ENCODE data around the gene ABCA5. TPM values are rescaled to one million over a fixed set of nuclear protein-coding genes. Genes with fewer than 3 reads are reported as not detected.
"Not testable (repeated sequence)": the region's sequence is repeated elsewhere in the genome, so short reads cannot be mapped to it uniquely, and the experiment has no call there.

Gene ABCA5
- total RNA-seq, 4 donors from 2014 or later: 62.8 to 228 (median 123) TPM

- Histone ChIP-seq H3K4me3 (no peak overlapping the region), H3K4me1 (no peaks in the 10 kb centered on the region), H3K27me3 (no peaks in the 10 kb centered on the region), H3K36me3 (peaks cover 0 to 14% of the 10 kb centered on the region in 2 donors), H3K9me3 (no peaks in the 10 kb centered on the region), H3K27ac (no peak overlapping the region)
- TF ChIP-seq CTCF (IDR thresholded peaks at IDR 0.05 in 4 of 5, conservative IDR thresholded peaks at IDR 0.05 in 1 of 5) (no peak), POLR2A (IDR thresholded peaks at IDR 0.05) (no peak)
- intact Hi-C loops (cut with DNase I; ENCODE audit: low total_unique reads): no loop called here
- DNase-seq (no peak), ATAC-seq (no peak)
- in situ Hi-C loops (cut with MboI; ENCODE audit: low sequenced_read_pairs in 4 of 4): no loop called here
These were observed 118.3 kb downstream of the ABCA5 start for GRCh38 chr17:69208640-69209039.

GRCh38 chr17:69207151-69207550 is 119.8 kb downstream of the ABCA5 start:
- Histone ChIP-seq H3K9me3 (no peaks in the 10 kb centered on the region), H3K27ac (no peak overlapping the region), H3K27me3 (no peaks in the 10 kb centered on the region), H3K4me1 (no peaks in the 10 kb centered on the region), H3K36me3 (peaks cover 0 to under 1% of the 10 kb centered on the region in 2 donors), H3K4me3 (no peak overlapping the region)
- intact Hi-C loops (cut with DNase I; ENCODE audit: low total_unique reads): no loop called here
- in situ Hi-C loops (cut with MboI; ENCODE audit: low sequenced_read_pairs in 4 of 4): no loop called here
- ATAC-seq: no peak
- TF ChIP-seq POLR2A (IDR thresholded peaks at IDR 0.05) (no peak), CTCF (IDR thresholded peaks at IDR 0.05 in 4 of 5, conservative IDR thresholded peaks at IDR 0.05 in 1 of 5) (no peak)
- no peak for DNase-seq

GRCh38 chr17:69198238-69198637 is 128.7 kb downstream of the ABCA5 start:
- no peaks in the 10 kb centered on the region for H3K4me1 ChIP-seq
- no peak overlapping the region for H3K27ac ChIP-seq
- H3K36me3 ChIP-seq: peaks cover 0 to 28% of the 10 kb centered on the region in 2 donors
- DNase-seq (no peak), ATAC-seq (no peak)
- intact Hi-C loops (cut with DNase I; ENCODE audit: low total_unique reads): no loop called here
- no peaks in the 10 kb centered on the region for H3K27me3 ChIP-seq
- H3K9me3 ChIP-seq: no peaks in the 10 kb centered on the region
- no peak for TF ChIP-seq POLR2A (IDR thresholded peaks at IDR 0.05)
- no peak for TF ChIP-seq CTCF (IDR thresholded peaks at IDR 0.05 in 4 of 5, conservative IDR thresholded peaks at IDR 0.05 in 1 of 5)
- no peak overlapping the region for H3K4me3 ChIP-seq
- in situ Hi-C loops (cut with MboI; ENCODE audit: low sequenced_read_pairs in 4 of 4): loop anchor here in 1 of 4 donors (25.0 kb wide), 1 partner anchor 89 kb away; no protein-coding TSS in a partner anchor

- not testable (repeated sequence) for ATAC-seq
These were observed 130.8 kb downstream of the ABCA5 start for GRCh38 chr17:69196105-69196653.

More at GRCh38 chr17:69196105-69196653, 130.8 kb downstream of the ABCA5 start:
- H3K9me3 ChIP-seq; H3K27ac ChIP-seq; intact Hi-C loops (cut with DNase I; ENCODE audit: low total_unique reads); H3K4me3 ChIP-seq; H3K4me1 ChIP-seq; DNase-seq; H3K27me3 ChIP-seq: not testable (repeated sequence)
- in situ Hi-C loops (cut with MboI; ENCODE audit: low sequenced_read_pairs in 4 of 4): loop anchor here in 1 of 4 donors (25.0 kb wide), 1 partner anchor 91 kb away; no protein-coding TSS in a partner anchor
- H3K36me3 ChIP-seq: peaks cover 0 to 49% of the 10 kb centered on the region in 2 donors

Other genes with a start within 250 kb of the ABCA5 start
- 10 to 100 TPM; 12.8 to 82.3 (median 15.7) TPM for gene ABCA6, start 185.2 kb downstream of the ABCA5 start, total RNA-seq
- 10 to 100 TPM in 1 of 4 donors, 1 to 10 TPM in 3; 2.6 to 39.3 (median 5.2) TPM for gene ABCA10, start 98.3 kb downstream of the ABCA5 start, total RNA-seq
- 100 to 1,000 TPM in 3 of 4 donors, 10 to 100 TPM in 1; 35.1 to 351 (median 223) TPM for gene MAP2K6, start 87.6 kb upstream of the ABCA5 start, total RNA-seq

All from gastrocnemius medialis (tissue), 4 donors.